Prostate gland (tissue), 2 donors: Measurements from ENCODE around the gene CNTNAP2. TPM values are rescaled to one million over a fixed set of nuclear protein-coding genes. Genes with fewer than 3 reads are reported as not detected.

Source experiments
- DNase-seq: peaks from one replicate; pipeline ENCODE4 v3.0.0-alpha.2; 2019; ENCODE audit warnings: low spot score
- H3K27ac ChIP-seq, 2 donors: fragments of 200-600 bp; sonication (generic); 2 replicates each; pipeline ENCODE4 v1.5.1; 2017 to 2019
- H3K27me3 ChIP-seq: fragments of 200-600 bp; sonication (generic); replicated peaks from 2 replicates; pipeline ENCODE4 v1.5.1; 2019; ENCODE audit not compliant: insufficient read depth
- H3K36me3 ChIP-seq, 2 donors: fragments of 200-600 bp; sonication (generic); 1 replicate in 1 of 2; 2 replicates in 1 of 2; pipeline versions ENCODE4 v1.5.1 to v1.8.1; 2017 to 2019
- H3K4me1 ChIP-seq: fragments of 200-600 bp; sonication (generic); replicated peaks from 2 replicates; pipeline ENCODE4 v1.5.1; 2019
- H3K4me3 ChIP-seq, 2 donors: fragments of 200-600 bp; sonication (generic); 2 replicates each; pipeline ENCODE4 v1.5.1; 2017 to 2019
- H3K9me3 ChIP-seq: fragments of 200-600 bp; sonication (generic); 2 replicates; pipeline ENCODE4 v1.5.1; 2017
- POLR2A ChIP-seq: fragments of 450-650 bp; IDR thresholded peaks from one replicate; pipeline ENCODE4 v1.6.1; 2016; ENCODE audit warnings: antibody characterized with exemption, mild to moderate bottlenecking
- POLR2AphosphoS5 ChIP-seq: sonication (generic); formaldehyde crosslinking; IDR thresholded peaks from one replicate; pipeline ENCODE4 v1.6.1; 2017; ENCODE audit warnings: antibody characterized with exemption
- WGBS: methylation state at CpG from one replicate; pipeline ENCODE4 v1.1.5; 2018; 5-methylcytosine and 5-hydroxymethylcytosine counted together
- intact Hi-C: fragments of 100-400 bp; cut with DNase I; formaldehyde crosslinking; loops from one replicate; pipeline ENCODE4 v1.14.2; 2022
- total RNA-seq, 2 donors: library from RNA; depleted of rRNA; stranded (reverse); fragments of >200 nt; gene quantifications; one replicate each; pipeline ENCODE4 v1.1.0, GENCODE V29; 2016
- TF ChIP-seq, protein P1 (sequence below), 4 experiments: fragments of 200-600 bp in 2 of 4; fragments of 450-650 bp in 2 of 4; sonication (generic) in 2 of 4; IDR thresholded peaks; 1 replicate in 3 of 4; 2 replicates in 1 of 4; pipeline ENCODE4 v1.5.1; 2016 to 2019; ENCODE audit warnings: antibody characterized with exemption in 4 of 4, mild to moderate bottlenecking in 2 of 4, moderate library complexity in 2 of 4

The CNTNAP2 gene
- total RNA-seq, 2 donors from 2014 or later = 10.6 to 43.7 TPM

DNA sequence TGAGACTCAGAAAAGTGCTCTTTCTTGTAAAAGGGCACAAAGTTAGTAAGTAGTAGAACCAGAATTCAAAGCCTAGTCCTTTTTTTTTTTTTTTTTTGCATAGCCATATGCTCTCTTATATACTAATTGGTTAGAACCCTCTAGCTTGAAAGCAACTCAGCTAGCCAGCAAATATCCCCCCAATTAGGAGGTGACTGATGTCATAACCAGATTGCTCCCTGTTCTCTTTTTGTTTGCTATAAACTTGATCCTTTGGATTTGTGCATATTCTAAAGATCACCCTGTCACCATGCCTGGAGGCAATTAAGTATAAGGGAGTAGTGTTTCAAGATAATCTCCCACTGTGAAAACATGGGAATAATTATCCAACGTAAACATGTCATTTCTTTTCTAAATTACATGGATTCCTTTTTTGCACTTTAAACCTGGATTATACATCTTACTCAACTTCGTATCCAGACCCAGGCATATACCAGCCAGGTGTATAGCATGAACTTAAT is 963.4 kb downstream of the CNTNAP2 start:
- no peak for DNase-seq
- intact Hi-C loops = no loop called here
- Histone ChIP-seq H3K9me3 (no peaks in the 10 kb centered on the region), H3K36me3 (no peaks in the 10 kb centered on the region), H3K4me3 (no peak overlapping the region), H3K27ac (no peak overlapping the region), H3K4me1 (no peaks in the 10 kb centered on the region), H3K27me3 (no peaks in the 10 kb centered on the region)
- no peak for TF ChIP-seq POLR2AphosphoS5
- TF ChIP-seq, protein P1, sequence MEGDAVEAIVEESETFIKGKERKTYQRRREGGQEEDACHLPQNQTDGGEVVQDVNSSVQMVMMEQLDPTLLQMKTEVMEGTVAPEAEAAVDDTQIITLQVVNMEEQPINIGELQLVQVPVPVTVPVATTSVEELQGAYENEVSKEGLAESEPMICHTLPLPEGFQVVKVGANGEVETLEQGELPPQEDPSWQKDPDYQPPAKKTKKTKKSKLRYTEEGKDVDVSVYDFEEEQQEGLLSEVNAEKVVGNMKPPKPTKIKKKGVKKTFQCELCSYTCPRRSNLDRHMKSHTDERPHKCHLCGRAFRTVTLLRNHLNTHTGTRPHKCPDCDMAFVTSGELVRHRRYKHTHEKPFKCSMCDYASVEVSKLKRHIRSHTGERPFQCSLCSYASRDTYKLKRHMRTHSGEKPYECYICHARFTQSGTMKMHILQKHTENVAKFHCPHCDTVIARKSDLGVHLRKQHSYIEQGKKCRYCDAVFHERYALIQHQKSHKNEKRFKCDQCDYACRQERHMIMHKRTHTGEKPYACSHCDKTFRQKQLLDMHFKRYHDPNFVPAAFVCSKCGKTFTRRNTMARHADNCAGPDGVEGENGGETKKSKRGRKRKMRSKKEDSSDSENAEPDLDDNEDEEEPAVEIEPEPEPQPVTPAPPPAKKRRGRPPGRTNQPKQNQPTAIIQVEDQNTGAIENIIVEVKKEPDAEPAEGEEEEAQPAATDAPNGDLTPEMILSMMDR (IDR thresholded peaks at IDR 0.05) = no peak
- TF ChIP-seq POLR2A = no peak
- WGBS = 73% methylated on average over 2 of the region's 2 CpGs

DNA sequence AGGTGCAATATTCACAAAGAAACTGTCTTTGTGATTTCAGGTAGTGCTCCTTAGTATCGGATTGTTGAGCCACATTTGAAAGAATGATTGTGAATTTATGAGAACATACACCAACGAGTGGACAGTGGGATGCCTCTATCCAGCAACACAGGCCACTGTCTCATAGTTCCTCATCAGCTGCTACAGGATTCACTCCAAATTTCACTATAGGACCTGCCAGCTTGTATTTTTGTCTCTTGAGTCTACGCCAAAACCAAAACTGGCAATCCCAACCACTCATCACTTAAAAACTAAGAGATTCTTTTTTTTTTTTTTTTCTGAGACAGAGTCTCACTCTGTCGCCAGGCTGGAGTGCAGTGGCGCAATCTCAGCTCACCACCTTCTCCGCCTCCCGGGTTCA is 964.5 kb downstream of the CNTNAP2 start:
- WGBS = 90% methylated on average over 7 of the region's 7 CpGs
- TF ChIP-seq POLR2A (no peak), POLR2AphosphoS5 (no peak)
- TF ChIP-seq, protein P1 (IDR thresholded peaks at IDR 0.05) = no peak
- Histone ChIP-seq H3K27me3 (no peaks in the 10 kb centered on the region), H3K4me3 (no peak overlapping the region), H3K36me3 (no peaks in the 10 kb centered on the region), H3K4me1 (no peaks in the 10 kb centered on the region), H3K9me3 (no peaks in the 10 kb centered on the region), H3K27ac (no peak overlapping the region)
- DNase-seq = no peak
- intact Hi-C loops = no loop called here

DNA sequence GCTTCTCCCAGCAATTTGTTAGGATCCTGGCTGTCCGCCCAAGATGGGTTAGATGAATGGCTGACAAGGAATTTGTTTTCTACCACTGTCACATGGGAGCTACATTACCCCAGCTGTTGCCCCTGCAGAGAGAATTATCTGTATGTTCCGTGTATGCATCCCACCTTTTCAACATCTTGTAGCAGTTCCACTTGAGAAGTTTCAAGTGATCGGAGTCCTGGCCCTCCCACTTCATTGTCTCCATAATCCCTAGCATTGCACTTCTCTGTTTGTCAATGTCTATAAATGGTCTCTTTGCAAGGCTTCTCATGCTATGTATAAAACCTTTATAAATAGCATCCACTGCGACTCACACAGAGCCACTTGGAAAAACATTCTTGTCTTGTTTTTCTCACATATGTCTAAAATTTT is 972.5 kb downstream of the CNTNAP2 start:
- TF ChIP-seq POLR2A (no peak), POLR2AphosphoS5 (no peak)
- TF ChIP-seq, protein P1 (IDR thresholded peaks at IDR 0.05) = no peak
- Histone ChIP-seq H3K4me3 (no peak overlapping the region), H3K4me1 (no peaks in the 10 kb centered on the region), H3K27me3 (no peaks in the 10 kb centered on the region), H3K9me3 (no peaks in the 10 kb centered on the region), H3K27ac (no peak overlapping the region), H3K36me3 (no peaks in the 10 kb centered on the region)
- 49% methylated on average over 4 of the region's 4 CpGs for WGBS
- no peak for DNase-seq
- intact Hi-C loops = no loop called here

DNA sequence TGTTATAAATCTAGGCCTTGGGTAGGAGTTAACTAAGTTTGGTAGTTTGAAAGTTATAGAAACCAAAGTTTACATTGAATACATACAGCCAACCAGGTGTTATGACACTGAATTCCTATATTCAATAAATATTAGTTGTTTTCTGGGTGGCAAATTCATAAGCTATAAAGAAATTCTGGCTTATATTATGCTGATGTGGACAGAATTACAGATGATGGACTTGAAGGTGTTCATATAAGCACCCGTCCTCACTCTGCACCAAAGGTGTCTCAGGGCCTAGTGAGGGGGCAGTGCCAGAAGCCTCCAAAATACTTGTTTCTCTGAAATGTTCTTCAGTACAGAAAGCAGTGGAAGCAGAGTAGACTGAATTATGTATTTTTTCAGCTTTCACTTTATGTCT is 973.0 kb downstream of the CNTNAP2 start:
- WGBS = 95% methylated on average over 1 of the region's 1 CpG
- TF ChIP-seq POLR2A (no peak), POLR2AphosphoS5 (no peak)
- TF ChIP-seq, protein P1 (IDR thresholded peaks at IDR 0.05) = no peak

DNA sequence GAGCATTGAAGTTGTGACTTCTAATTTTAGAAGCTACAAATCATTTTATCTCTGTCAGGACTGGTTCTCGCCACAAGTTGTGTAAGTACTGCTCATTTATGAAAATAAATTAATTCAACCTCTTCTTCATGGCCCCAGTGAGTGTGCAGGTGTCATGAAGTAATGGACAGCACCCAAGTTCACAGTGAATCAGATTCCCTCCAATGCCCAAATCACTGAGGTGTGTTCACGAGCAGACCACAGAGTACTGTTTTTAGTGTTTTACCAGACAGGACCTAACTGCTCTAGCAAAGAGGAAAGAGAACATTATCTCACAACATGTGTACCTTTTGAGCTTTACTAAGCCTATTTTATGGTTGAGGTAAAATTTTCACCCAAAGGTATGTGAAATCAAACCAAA is 980.0 kb downstream of the CNTNAP2 start:
- Histone ChIP-seq H3K4me1 (no peaks in the 10 kb centered on the region), H3K27me3 (no peaks in the 10 kb centered on the region), H3K36me3 (no peaks in the 10 kb centered on the region), H3K9me3 (no peaks in the 10 kb centered on the region), H3K4me3 (no peak overlapping the region), H3K27ac (no peak overlapping the region)
- WGBS = 76% methylated on average over 2 of the region's 2 CpGs
- TF ChIP-seq POLR2A = no peak
- no peak for TF ChIP-seq POLR2AphosphoS5
- TF ChIP-seq, protein P1 (IDR thresholded peaks at IDR 0.05) = no peak
- DNase-seq = no peak
- intact Hi-C loops = no loop called here

More for the DNA sequence above, 973.0 kb downstream of the CNTNAP2 start:
- DNase-seq = no peak
- Histone ChIP-seq H3K27me3 (no peaks in the 10 kb centered on the region), H3K27ac (no peak overlapping the region), H3K4me3 (no peak overlapping the region), H3K36me3 (no peaks in the 10 kb centered on the region), H3K9me3 (no peaks in the 10 kb centered on the region), H3K4me1 (no peaks in the 10 kb centered on the region)
- intact Hi-C loops = no loop called here
